ENCODE results near the gene PITPNC1. TPM values are rescaled to one million over a fixed set of nuclear protein-coding genes. Genes with fewer than 3 reads are reported as not detected.

PITPNC1 gene
- total and polyA plus RNA-seq, 4 donors: 2.3 to 29.6 (median 17.8) TPM

- ATAC-seq (ENCODE audit: low FRiP score): peak; percentile 92
- peak; percentile 86 to 92 for DNase-seq
- Histone ChIP-seq H3K4me1 (ENCODE audit: control insufficient read depth in 1 of 2, insufficient read depth in 2 of 2, low read length in 2 of 2) (no peaks in the 10 kb centered on the region), H3K27me3 (ENCODE audit: control insufficient read depth in 1 of 2, insufficient read depth in 2 of 2, low read length in 1 of 2) (no peaks in the 10 kb centered on the region), H3K36me3 (ENCODE audit: control insufficient read depth in 1 of 2, insufficient read depth in 2 of 2, low read length in 1 of 2) (no peaks in the 10 kb centered on the region), H3K4me3 (ENCODE audit: low read length in 2 of 2) (no peak overlapping the region), H3K9me3 (ENCODE audit: control insufficient read depth, low read length) (no peaks in the 10 kb centered on the region), H3K27ac (ENCODE audit: low read depth in 1 of 2, low read length in 2 of 2) (no peak overlapping the region)
- intact Hi-C loops (cut with DNase I): no loop called here
- 2 to 7% methylated on average over 22 of the region's 22 CpGs for whole genome bisulfite sequencing, 2 donors
Measured at GRCh38 chr17:67528751-67529436, 151.8 kb downstream of the PITPNC1 start.

DNA sequence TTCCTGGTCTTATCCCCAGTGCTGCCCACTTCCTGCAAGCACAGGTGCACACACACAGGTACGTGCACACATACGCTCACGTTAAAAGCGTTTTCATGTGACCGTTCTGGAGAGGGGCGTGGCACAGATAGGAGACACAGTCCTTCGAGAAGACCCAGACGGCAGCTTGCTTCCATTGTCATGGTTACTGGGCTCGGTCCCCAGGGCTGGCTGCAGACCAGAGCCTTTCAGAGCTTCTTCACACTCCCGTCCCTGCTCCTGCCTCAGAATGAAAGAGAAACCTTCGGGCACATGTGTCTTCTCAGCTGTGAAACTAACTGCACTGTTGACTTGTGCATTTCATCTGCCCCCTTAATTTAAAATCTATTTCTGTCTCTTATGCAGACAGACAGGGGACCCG, 154.2 kb downstream of the PITPNC1 start:
- Histone ChIP-seq H3K27me3 (ENCODE audit: control insufficient read depth in 1 of 2, insufficient read depth in 2 of 2, low read length in 1 of 2) (no peaks in the 10 kb centered on the region), H3K36me3 (ENCODE audit: control insufficient read depth in 1 of 2, insufficient read depth in 2 of 2, low read length in 1 of 2) (no peaks in the 10 kb centered on the region), H3K4me3 (ENCODE audit: low read length in 2 of 2) (no peak overlapping the region), H3K4me1 (ENCODE audit: control insufficient read depth in 1 of 2, insufficient read depth in 2 of 2, low read length in 2 of 2) (no peaks in the 10 kb centered on the region), H3K27ac (ENCODE audit: low read depth in 1 of 2, low read length in 2 of 2) (no peak overlapping the region), H3K9me3 (ENCODE audit: control insufficient read depth, low read length) (no peaks in the 10 kb centered on the region)
- DNase-seq: no peak
- ATAC-seq (ENCODE audit: low FRiP score): no peak
- 86 to 87% methylated on average over 12 of the region's 12 CpGs for WGBS, 2 donors
- intact Hi-C loops (cut with DNase I): no loop called here

GRCh38 chr17:67532326-67532871, 155.3 kb downstream of the PITPNC1 start:
- Histone ChIP-seq H3K9me3 (ENCODE audit: control insufficient read depth, low read length) (no peaks in the 10 kb centered on the region), H3K4me1 (ENCODE audit: control insufficient read depth in 1 of 2, insufficient read depth in 2 of 2, low read length in 2 of 2) (no peaks in the 10 kb centered on the region), H3K36me3 (ENCODE audit: control insufficient read depth in 1 of 2, insufficient read depth in 2 of 2, low read length in 1 of 2) (no peaks in the 10 kb centered on the region), H3K27ac (ENCODE audit: low read depth in 1 of 2, low read length in 2 of 2) (no peak overlapping the region), H3K27me3 (ENCODE audit: control insufficient read depth in 1 of 2, insufficient read depth in 2 of 2, low read length in 1 of 2) (no peaks in the 10 kb centered on the region), H3K4me3 (ENCODE audit: low read length in 2 of 2) (no peak overlapping the region)
- ATAC-seq (ENCODE audit: low FRiP score) (no peak), DNase-seq (no peak)
- WGBS, 2 donors: 39 to 43% methylated on average over 10 of the region's 10 CpGs
- intact Hi-C loops (cut with DNase I): no loop called here

- H3K36me3 ChIP-seq (ENCODE audit: control insufficient read depth in 1 of 2, insufficient read depth in 2 of 2, low read length in 1 of 2): no peaks in the 10 kb centered on the region
- 68 to 71% methylated on average over 3 of the region's 3 CpGs for WGBS, 2 donors
- H3K4me3 ChIP-seq (ENCODE audit: low read length in 2 of 2): no peak overlapping the region
- intact Hi-C loops (cut with DNase I): no loop called here
- no peaks in the 10 kb centered on the region for H3K27me3 ChIP-seq (ENCODE audit: control insufficient read depth in 1 of 2, insufficient read depth in 2 of 2, low read length in 1 of 2)
- no peak overlapping the region for H3K27ac ChIP-seq (ENCODE audit: low read depth in 1 of 2, low read length in 2 of 2)
- no peak for ATAC-seq (ENCODE audit: low FRiP score)
- H3K4me1 ChIP-seq (ENCODE audit: control insufficient read depth in 1 of 2, insufficient read depth in 2 of 2, low read length in 2 of 2): no peaks in the 10 kb centered on the region
- no peaks in the 10 kb centered on the region for H3K9me3 ChIP-seq (ENCODE audit: control insufficient read depth, low read length)
- DNase-seq: no peak
Measured at GRCh38 chr17:67534941-67535340, 157.9 kb downstream of the PITPNC1 start.

DNA sequence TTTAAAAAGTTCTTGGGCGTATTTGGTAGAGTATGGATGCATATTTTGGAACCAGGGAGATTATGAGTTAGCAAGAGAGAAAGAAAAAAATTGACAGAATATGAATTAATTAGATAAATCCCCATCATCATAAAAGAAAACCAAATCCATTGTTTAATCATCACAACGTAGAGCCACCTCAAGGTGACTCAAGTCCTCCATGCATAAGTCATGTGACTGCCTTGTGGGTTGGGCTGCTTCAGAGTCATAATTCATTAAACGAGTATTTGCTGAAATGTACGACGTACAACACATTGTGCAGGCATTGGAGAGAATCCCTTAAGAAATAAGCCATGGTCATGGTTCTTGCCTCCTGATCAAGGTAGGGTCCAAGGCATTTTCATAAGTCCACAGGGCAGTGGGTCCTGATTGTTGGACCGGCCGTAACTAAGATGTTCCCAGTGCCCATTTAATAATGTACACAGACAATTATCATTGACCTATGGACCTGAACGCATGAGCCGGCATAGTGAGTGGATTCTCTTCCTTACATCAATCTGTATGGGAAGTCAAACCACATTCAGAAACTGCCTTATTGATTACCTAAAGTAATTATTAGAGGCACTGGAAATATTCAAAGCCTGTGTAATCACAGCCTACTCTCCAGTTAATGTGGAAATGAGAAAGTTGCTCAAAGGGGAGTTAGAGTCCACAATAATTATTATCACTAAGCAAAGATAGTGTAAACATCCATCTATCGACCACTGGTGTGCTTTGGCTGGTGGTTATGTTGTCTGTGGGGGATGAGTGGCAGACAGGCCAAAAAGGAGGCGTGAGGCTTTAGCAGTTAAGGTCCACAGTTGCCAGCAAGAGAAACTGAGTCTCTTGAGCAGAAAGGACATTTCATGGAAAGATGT, 165.4 kb downstream of the PITPNC1 start:
- no peak for ATAC-seq (ENCODE audit: low FRiP score)
- no peaks in the 10 kb centered on the region for H3K36me3 ChIP-seq (ENCODE audit: control insufficient read depth in 1 of 2, insufficient read depth in 2 of 2, low read length in 1 of 2)
- no peaks in the 10 kb centered on the region for H3K27me3 ChIP-seq (ENCODE audit: control insufficient read depth in 1 of 2, insufficient read depth in 2 of 2, low read length in 1 of 2)
- intact Hi-C loops (cut with DNase I): no loop called here
- no peak for DNase-seq
- H3K4me1 ChIP-seq (ENCODE audit: control insufficient read depth in 1 of 2, insufficient read depth in 2 of 2, low read length in 2 of 2): no peaks in the 10 kb centered on the region
- no peak overlapping the region for H3K4me3 ChIP-seq (ENCODE audit: low read length in 2 of 2)
- H3K27ac ChIP-seq (ENCODE audit: low read depth in 1 of 2, low read length in 2 of 2): no peak overlapping the region
- H3K9me3 ChIP-seq (ENCODE audit: control insufficient read depth, low read length): no peaks in the 10 kb centered on the region
- 83 to 88% methylated on average over 11 of the region's 11 CpGs for WGBS, 2 donors

DNA sequence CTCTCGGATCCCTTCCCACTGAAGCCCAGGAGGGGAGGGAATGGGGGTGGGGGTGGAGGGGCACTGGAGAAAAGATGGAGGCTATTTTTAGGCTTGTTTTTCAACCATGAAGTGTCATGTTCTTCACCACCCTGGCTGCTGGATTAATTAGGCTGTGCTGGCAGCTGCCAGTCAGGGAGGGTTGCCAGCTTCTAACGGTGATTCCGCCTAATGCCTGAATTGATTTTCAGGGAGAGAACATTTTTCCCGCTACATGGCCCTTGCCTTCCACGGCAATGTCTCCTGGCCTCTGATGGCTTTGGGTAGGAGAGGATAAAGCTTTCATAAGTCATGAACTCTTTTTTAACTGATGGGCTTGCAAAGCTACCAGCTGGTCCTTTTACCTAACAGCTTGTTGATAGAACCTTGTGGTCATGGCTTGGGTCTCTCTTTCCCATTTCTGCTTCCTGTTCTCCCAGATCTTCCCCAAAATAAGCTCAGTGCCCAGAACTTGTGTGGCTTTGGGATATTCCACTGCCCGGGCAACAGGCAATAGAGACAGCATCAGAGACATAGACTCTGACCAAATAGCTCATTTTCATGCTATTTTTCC, 167.4 kb downstream of the PITPNC1 start:
- H3K36me3 ChIP-seq (ENCODE audit: control insufficient read depth in 1 of 2, insufficient read depth in 2 of 2, low read length in 1 of 2): no peaks in the 10 kb centered on the region
- H3K9me3 ChIP-seq (ENCODE audit: control insufficient read depth, low read length): no peaks in the 10 kb centered on the region
- no peak overlapping the region for H3K4me3 ChIP-seq (ENCODE audit: low read length in 2 of 2)
- H3K27ac ChIP-seq (ENCODE audit: low read depth in 1 of 2, low read length in 2 of 2): no peak overlapping the region
- H3K4me1 ChIP-seq (ENCODE audit: control insufficient read depth in 1 of 2, insufficient read depth in 2 of 2, low read length in 2 of 2): no peaks in the 10 kb centered on the region
- DNase-seq: no peak
- intact Hi-C loops (cut with DNase I): no loop called here
- 80 to 82% methylated on average over 6 of the region's 6 CpGs for WGBS, 2 donors
- ATAC-seq (ENCODE audit: low FRiP score): no peak
- no peaks in the 10 kb centered on the region for H3K27me3 ChIP-seq (ENCODE audit: control insufficient read depth in 1 of 2, insufficient read depth in 2 of 2, low read length in 1 of 2)

DNA sequence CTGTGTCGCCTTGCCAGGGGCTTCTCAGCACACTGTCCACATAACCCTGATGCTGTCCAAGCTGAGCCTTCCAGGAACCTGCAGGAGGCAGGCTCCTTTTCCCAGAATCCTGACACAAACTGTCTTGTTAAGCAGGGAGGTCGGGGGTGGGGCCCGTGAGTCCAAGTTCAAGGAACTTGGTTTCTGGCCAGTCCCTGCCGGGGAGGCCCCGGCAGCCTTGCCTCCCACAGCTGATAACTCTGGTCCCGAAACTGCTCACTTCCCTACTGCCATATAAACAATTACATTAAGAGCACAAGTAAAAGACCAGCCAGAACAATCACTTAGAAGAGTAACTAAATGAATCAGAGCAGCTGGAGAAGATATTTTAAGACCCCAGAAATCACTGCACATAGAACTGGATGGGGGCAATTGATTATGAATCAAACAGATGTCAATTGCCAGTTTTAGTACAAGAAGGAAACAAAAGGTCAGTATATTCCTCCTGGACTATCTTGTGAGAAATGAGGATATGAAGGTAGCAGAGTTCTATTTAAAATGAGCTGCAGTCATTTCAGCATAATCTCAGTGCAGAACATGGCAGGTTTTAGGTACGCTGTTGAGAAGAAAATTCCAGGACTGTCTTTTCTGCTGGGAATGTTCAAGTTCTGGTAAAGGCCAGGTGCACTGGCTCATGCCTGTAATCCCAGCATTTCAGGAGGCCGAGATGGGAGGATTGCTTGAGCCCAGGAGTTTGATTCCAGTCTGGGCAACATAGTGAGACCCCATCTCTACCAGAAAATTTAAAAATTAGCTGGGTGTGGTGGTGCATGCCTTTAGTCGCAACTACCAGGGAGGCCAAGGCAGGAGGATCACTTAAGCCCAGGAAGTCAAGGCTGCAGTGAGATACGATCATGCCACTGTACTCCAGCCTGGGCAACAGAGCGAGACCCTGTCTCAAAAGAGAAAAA, 169.8 kb downstream of the PITPNC1 start:
- peak; percentile 33 for ATAC-seq (ENCODE audit: low FRiP score)
- no peaks in the 10 kb centered on the region for H3K27me3 ChIP-seq (ENCODE audit: control insufficient read depth in 1 of 2, insufficient read depth in 2 of 2, low read length in 1 of 2)
- H3K9me3 ChIP-seq (ENCODE audit: control insufficient read depth, low read length): no peaks in the 10 kb centered on the region
- no peak overlapping the region for H3K27ac ChIP-seq (ENCODE audit: low read depth in 1 of 2, low read length in 2 of 2)
- intact Hi-C loops (cut with DNase I): no loop called here
- peak; percentile 61 to 78 for DNase-seq
- 53 to 60% methylated on average over 11 of the region's 11 CpGs for WGBS, 2 donors
- H3K4me1 ChIP-seq (ENCODE audit: control insufficient read depth in 1 of 2, insufficient read depth in 2 of 2, low read length in 2 of 2): no peaks in the 10 kb centered on the region
- no peaks in the 10 kb centered on the region for H3K36me3 ChIP-seq (ENCODE audit: control insufficient read depth in 1 of 2, insufficient read depth in 2 of 2, low read length in 1 of 2)
- no peak overlapping the region for H3K4me3 ChIP-seq (ENCODE audit: low read length in 2 of 2)

GRCh38 chr17:67548693-67549092, 171.6 kb downstream of the PITPNC1 start:
- Histone ChIP-seq H3K27ac (ENCODE audit: low read depth in 1 of 2, low read length in 2 of 2) (no peak overlapping the region), H3K36me3 (ENCODE audit: control insufficient read depth in 1 of 2, insufficient read depth in 2 of 2, low read length in 1 of 2) (no peaks in the 10 kb centered on the region), H3K4me1 (ENCODE audit: control insufficient read depth in 1 of 2, insufficient read depth in 2 of 2, low read length in 2 of 2) (no peaks in the 10 kb centered on the region), H3K4me3 (ENCODE audit: low read length in 2 of 2) (no peak overlapping the region), H3K9me3 (ENCODE audit: control insufficient read depth, low read length) (no peaks in the 10 kb centered on the region), H3K27me3 (ENCODE audit: control insufficient read depth in 1 of 2, insufficient read depth in 2 of 2, low read length in 1 of 2) (no peaks in the 10 kb centered on the region)
- intact Hi-C loops (cut with DNase I): no loop called here
- WGBS, 2 donors: 96 to 97% methylated on average over 3 of the region's 3 CpGs
- ATAC-seq (ENCODE audit: low FRiP score) (no peak), DNase-seq (no peak)
